ENCODE measurements around the gene GPR17.

Gene GPR17

GRCh38 chr2:127661949-127662510 is 16.1 kb downstream of the GPR17 start:
- FAIRE-seq: no peak
- no peak for DNase-seq (ENCODE audit: insufficient read length)
- no peak for TF ChIP-seq POLR2A (IDR thresholded peaks at IDR 0.05; ENCODE audit: low read depth, low read length)
- no peak for TF ChIP-seq TAF1 (IDR thresholded peaks at IDR 0.05; ENCODE audit: borderline replicate concordance, low read depth, low read length)
- TF ChIP-seq POLR2AphosphoS5 (IDR thresholded peaks at IDR 0.05; ENCODE audit: low read depth, low read length): no peak

GRCh38 chr2:127662937-127663565 is 17.1 kb downstream of the GPR17 start:
- FAIRE-seq (no peak), DNase-seq (ENCODE audit: insufficient read length) (no peak)
- TF ChIP-seq POLR2A (IDR thresholded peaks at IDR 0.05; ENCODE audit: low read depth, low read length): no peak
- no peak for TF ChIP-seq POLR2AphosphoS5 (IDR thresholded peaks at IDR 0.05; ENCODE audit: low read depth, low read length)
- TF ChIP-seq TAF1 (IDR thresholded peaks at IDR 0.05; ENCODE audit: borderline replicate concordance, low read depth, low read length): no peak

- FAIRE-seq (no peak), DNase-seq (ENCODE audit: insufficient read length) (no peak)
- no peak for TF ChIP-seq TAF1 (IDR thresholded peaks at IDR 0.05; ENCODE audit: borderline replicate concordance, low read depth, low read length)
- TF ChIP-seq POLR2A (IDR thresholded peaks at IDR 0.05; ENCODE audit: low read depth, low read length): no peak
- no peak for TF ChIP-seq POLR2AphosphoS5 (IDR thresholded peaks at IDR 0.05; ENCODE audit: low read depth, low read length)
Observed at GRCh38 chr2:127663566-127664064, 17.7 kb downstream of the GPR17 start.

- TF ChIP-seq TAF1 (IDR thresholded peaks at IDR 0.05; ENCODE audit: borderline replicate concordance, low read depth, low read length) (no peak), POLR2AphosphoS5 (IDR thresholded peaks at IDR 0.05; ENCODE audit: low read depth, low read length) (no peak), POLR2A (IDR thresholded peaks at IDR 0.05; ENCODE audit: low read depth, low read length) (no peak)
Observed at GRCh38 chr2:127664065-127664894, 18.3 kb downstream of the GPR17 start.

GRCh38 chr2:127664895-127665225 is 18.9 kb downstream of the GPR17 start:
- FAIRE-seq (no peak), DNase-seq (ENCODE audit: insufficient read length) (no peak)
- no peak for TF ChIP-seq POLR2AphosphoS5 (IDR thresholded peaks at IDR 0.05; ENCODE audit: low read depth, low read length)
- TF ChIP-seq POLR2A (IDR thresholded peaks at IDR 0.05; ENCODE audit: low read depth, low read length): no peak
- no peak for TF ChIP-seq TAF1 (IDR thresholded peaks at IDR 0.05; ENCODE audit: borderline replicate concordance, low read depth, low read length)

More at GRCh38 chr2:127664065-127664894, 18.3 kb downstream of the GPR17 start:
- DNase-seq (ENCODE audit: insufficient read length) (no peak), FAIRE-seq (no peak)

- DNase-seq (ENCODE audit: insufficient read length) (no peak), FAIRE-seq (no peak)
- TF ChIP-seq POLR2AphosphoS5 (IDR thresholded peaks at IDR 0.05; ENCODE audit: low read depth, low read length) (no peak), POLR2A (IDR thresholded peaks at IDR 0.05; ENCODE audit: low read depth, low read length) (no peak), TAF1 (IDR thresholded peaks at IDR 0.05; ENCODE audit: borderline replicate concordance, low read depth, low read length) (no peak)
Observed at GRCh38 chr2:127665267-127665893, 19.4 kb downstream of the GPR17 start.

- no peak for FAIRE-seq
- no peak for TF ChIP-seq POLR2AphosphoS5 (IDR thresholded peaks at IDR 0.05; ENCODE audit: low read depth, low read length)
- TF ChIP-seq POLR2A (IDR thresholded peaks at IDR 0.05; ENCODE audit: low read depth, low read length): no peak
- TF ChIP-seq TAF1 (IDR thresholded peaks at IDR 0.05; ENCODE audit: borderline replicate concordance, low read depth, low read length): no peak
- no peak for DNase-seq (ENCODE audit: insufficient read length)
Observed at GRCh38 chr2:127669056-127669455, 23.1 kb downstream of the GPR17 start.

GRCh38 chr2:127670055-127670956 is 24.4 kb downstream of the GPR17 start:
- no peak for TF ChIP-seq TAF1 (IDR thresholded peaks at IDR 0.05; ENCODE audit: borderline replicate concordance, low read depth, low read length)
- TF ChIP-seq POLR2AphosphoS5 (IDR thresholded peaks at IDR 0.05; ENCODE audit: low read depth, low read length): no peak
- TF ChIP-seq POLR2A (IDR thresholded peaks at IDR 0.05; ENCODE audit: low read depth, low read length): no peak
- FAIRE-seq: no peak

GRCh38 chr2:127670957-127671290 is 25.0 kb downstream of the GPR17 start:
- TF ChIP-seq TAF1 (IDR thresholded peaks at IDR 0.05; ENCODE audit: borderline replicate concordance, low read depth, low read length) (no peak), POLR2AphosphoS5 (IDR thresholded peaks at IDR 0.05; ENCODE audit: low read depth, low read length) (no peak), POLR2A (IDR thresholded peaks at IDR 0.05; ENCODE audit: low read depth, low read length) (no peak)
- DNase-seq (ENCODE audit: insufficient read length) (no peak), FAIRE-seq (no peak)

More at GRCh38 chr2:127670055-127670956, 24.4 kb downstream of the GPR17 start:
- DNase-seq (ENCODE audit: insufficient read length): no peak

- no peak for TF ChIP-seq POLR2A (IDR thresholded peaks at IDR 0.05; ENCODE audit: low read depth, low read length)
- no peak for TF ChIP-seq POLR2AphosphoS5 (IDR thresholded peaks at IDR 0.05; ENCODE audit: low read depth, low read length)
- TF ChIP-seq TAF1 (IDR thresholded peaks at IDR 0.05; ENCODE audit: borderline replicate concordance, low read depth, low read length): no peak
- DNase-seq (ENCODE audit: insufficient read length) (no peak), FAIRE-seq (no peak)
Observed at GRCh38 chr2:127671557-127672302, 25.8 kb downstream of the GPR17 start.
